Tibial artery (tissue), 4 donors: ENCODE data around the gene RYR2.

Experiments used
- DNase-seq, 2 donors: peaks; one replicate each; pipeline ENCODE4 v3.0.0-alpha.2; 2019
- H3K27ac ChIP-seq, 2 donors: fragments of 200-600 bp; sonication (generic) in 1 of 2; 1 replicate in 1 of 2; 2 replicates in 1 of 2; pipeline ENCODE4 v1.5.1; 2018 to 2019; ENCODE audit warnings: mild to moderate bottlenecking in 1 of 2
- H3K27me3 ChIP-seq, 2 donors: fragments of 200-600 bp; sonication (generic) in 1 of 2; one replicate each; pipeline versions ENCODE4 v1.5.1 to v1.6.0; 2016 to 2019
- H3K36me3 ChIP-seq, 3 donors: fragments of 200-600 bp; sonication (generic) in 2 of 3; one replicate each; pipeline ENCODE4 v1.5.1; 2016 to 2019; ENCODE audit warnings: mild to moderate bottlenecking in 2 of 3
- H3K4me1 ChIP-seq, 4 donors: fragments of 200-600 bp; sonication (generic) in 2 of 4; 1 replicate in 3 of 4; 2 replicates in 1 of 4; pipeline ENCODE4 v1.5.1; 2016 to 2019
- H3K4me3 ChIP-seq, 2 donors: fragments of 200-600 bp; sonication (generic) in 1 of 2; 1 replicate in 1 of 2; 2 replicates in 1 of 2; pipeline ENCODE4 v1.5.1; 2018 to 2019; ENCODE audit warnings: mild to moderate bottlenecking in 2 of 2
- H3K9me3 ChIP-seq, 3 donors: fragments of 200-600 bp; sonication (generic) in 1 of 3; one replicate each; pipeline ENCODE4 v1.5.1; 2016 to 2019
- intact Hi-C: fragments of 100-400 bp; cut with DNase I; formaldehyde crosslinking; loops from one replicate; pipeline ENCODE4 v1.15.0; 2023; ENCODE audit warnings: low total_unique reads
- TF ChIP-seq, protein P1 (sequence below), 2 experiments: fragments of 200-600 bp in 1 of 2; fragments of 450-650 bp in 1 of 2; IDR thresholded peaks; one replicate each; pipeline ENCODE4 v1.5.1; 2017 to 2019; ENCODE audit warnings: antibody characterized with exemption in 2 of 2, mild to moderate bottlenecking in 1 of 2, moderate library complexity in 1 of 2

Gene RYR2

DNA sequence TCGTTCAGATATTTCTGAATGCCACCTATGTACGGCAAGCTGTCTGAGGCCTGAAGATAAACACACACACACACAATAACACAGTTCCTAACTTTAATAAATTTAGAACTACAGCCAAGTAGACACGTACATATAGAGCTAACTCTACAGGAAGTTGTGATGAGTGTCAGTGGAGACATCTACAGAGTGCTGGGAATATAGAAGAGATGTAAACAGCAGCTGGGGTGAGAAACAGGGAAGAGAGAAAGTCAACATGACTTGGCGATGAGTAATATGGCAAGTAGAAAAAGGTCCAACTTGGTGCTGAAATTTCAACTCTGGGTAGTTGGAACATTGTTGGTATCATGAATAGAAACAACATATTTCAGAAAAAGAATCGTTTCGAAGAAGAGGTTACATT lies 642.3 kb downstream of the RYR2 start:
- TF ChIP-seq, protein P1, sequence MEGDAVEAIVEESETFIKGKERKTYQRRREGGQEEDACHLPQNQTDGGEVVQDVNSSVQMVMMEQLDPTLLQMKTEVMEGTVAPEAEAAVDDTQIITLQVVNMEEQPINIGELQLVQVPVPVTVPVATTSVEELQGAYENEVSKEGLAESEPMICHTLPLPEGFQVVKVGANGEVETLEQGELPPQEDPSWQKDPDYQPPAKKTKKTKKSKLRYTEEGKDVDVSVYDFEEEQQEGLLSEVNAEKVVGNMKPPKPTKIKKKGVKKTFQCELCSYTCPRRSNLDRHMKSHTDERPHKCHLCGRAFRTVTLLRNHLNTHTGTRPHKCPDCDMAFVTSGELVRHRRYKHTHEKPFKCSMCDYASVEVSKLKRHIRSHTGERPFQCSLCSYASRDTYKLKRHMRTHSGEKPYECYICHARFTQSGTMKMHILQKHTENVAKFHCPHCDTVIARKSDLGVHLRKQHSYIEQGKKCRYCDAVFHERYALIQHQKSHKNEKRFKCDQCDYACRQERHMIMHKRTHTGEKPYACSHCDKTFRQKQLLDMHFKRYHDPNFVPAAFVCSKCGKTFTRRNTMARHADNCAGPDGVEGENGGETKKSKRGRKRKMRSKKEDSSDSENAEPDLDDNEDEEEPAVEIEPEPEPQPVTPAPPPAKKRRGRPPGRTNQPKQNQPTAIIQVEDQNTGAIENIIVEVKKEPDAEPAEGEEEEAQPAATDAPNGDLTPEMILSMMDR (IDR thresholded peaks at IDR 0.05) = no peak
- Histone ChIP-seq H3K27ac (no peak overlapping the region), H3K27me3 (no peaks in the 10 kb centered on the region), H3K36me3 (no peaks in the 10 kb centered on the region), H3K9me3 (no peaks in the 10 kb centered on the region), H3K4me1 (no peaks in the 10 kb centered on the region), H3K4me3 (no peak overlapping the region)
- intact Hi-C loops = no loop called here
- no peak for DNase-seq

DNA sequence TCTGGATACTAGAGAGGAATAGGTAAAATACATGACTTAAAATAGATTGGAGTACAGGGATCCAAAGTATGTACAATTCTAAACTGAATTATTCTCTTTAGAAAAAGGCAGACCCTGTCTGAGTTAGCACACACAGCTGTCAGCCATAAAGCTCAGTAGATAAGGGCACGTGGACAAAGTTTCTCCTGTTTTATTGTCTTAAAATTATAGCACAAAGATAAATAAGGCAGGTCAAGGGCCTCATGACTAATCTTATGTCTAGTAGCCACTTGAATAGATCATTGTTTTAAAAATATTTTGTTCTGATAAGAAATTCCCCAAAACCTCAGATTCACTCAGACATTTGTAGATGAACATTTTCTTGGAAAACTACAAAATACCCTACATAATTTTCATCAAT lies 643.6 kb downstream of the RYR2 start:
- DNase-seq = no peak
- H3K4me3 ChIP-seq = no peak overlapping the region
- H3K27ac ChIP-seq = no peak overlapping the region
- no peaks in the 10 kb centered on the region for H3K27me3 ChIP-seq
- intact Hi-C loops = no loop called here
- H3K4me1 ChIP-seq = no peaks in the 10 kb centered on the region
- no peaks in the 10 kb centered on the region for H3K36me3 ChIP-seq
- H3K9me3 ChIP-seq = no peaks in the 10 kb centered on the region
- TF ChIP-seq, protein P1 (IDR thresholded peaks at IDR 0.05) = no peak

GRCh38 chr1:237687804-237688203 lies 645.8 kb downstream of the RYR2 start:
- no peak for DNase-seq

GRCh38 chr1:237690656-237691055 lies 648.7 kb downstream of the RYR2 start:
- Histone ChIP-seq H3K27me3 (no peaks in the 10 kb centered on the region), H3K36me3 (peaks cover 0 to 4% (median 0%) of the 10 kb centered on the region in 3 donors), H3K4me1 (no peaks in the 10 kb centered on the region), H3K27ac (no peak overlapping the region), H3K4me3 (no peak overlapping the region), H3K9me3 (no peaks in the 10 kb centered on the region)
- DNase-seq = no peak
- TF ChIP-seq, protein P1 (IDR thresholded peaks at IDR 0.05) = no peak
- intact Hi-C loops = no loop called here

More at GRCh38 chr1:237687804-237688203, 645.8 kb downstream of the RYR2 start:
- no peaks in the 10 kb centered on the region for H3K9me3 ChIP-seq
- no peaks in the 10 kb centered on the region for H3K4me1 ChIP-seq
- no peak overlapping the region for H3K4me3 ChIP-seq
- intact Hi-C loops = no loop called here
- peaks cover 0 to 4% (median 0%) of the 10 kb centered on the region in 3 donors for H3K36me3 ChIP-seq
- H3K27me3 ChIP-seq = no peaks in the 10 kb centered on the region
- no peak overlapping the region for H3K27ac ChIP-seq
- TF ChIP-seq, protein P1 (IDR thresholded peaks at IDR 0.05) = no peak

- H3K4me1 ChIP-seq = no peaks in the 10 kb centered on the region
- TF ChIP-seq, protein P1 (IDR thresholded peaks at IDR 0.05) = no peak
- no peak overlapping the region for H3K27ac ChIP-seq
- H3K36me3 ChIP-seq = peaks cover 0 to 4% (median 0%) of the 10 kb centered on the region in 3 donors
- H3K4me3 ChIP-seq = no peak overlapping the region
- DNase-seq = no peak
- no peaks in the 10 kb centered on the region for H3K27me3 ChIP-seq
- H3K9me3 ChIP-seq = no peaks in the 10 kb centered on the region
- intact Hi-C loops = no loop called here
These were observed 650.3 kb downstream of the RYR2 start for GRCh38 chr1:237692255-237692654.

DNA sequence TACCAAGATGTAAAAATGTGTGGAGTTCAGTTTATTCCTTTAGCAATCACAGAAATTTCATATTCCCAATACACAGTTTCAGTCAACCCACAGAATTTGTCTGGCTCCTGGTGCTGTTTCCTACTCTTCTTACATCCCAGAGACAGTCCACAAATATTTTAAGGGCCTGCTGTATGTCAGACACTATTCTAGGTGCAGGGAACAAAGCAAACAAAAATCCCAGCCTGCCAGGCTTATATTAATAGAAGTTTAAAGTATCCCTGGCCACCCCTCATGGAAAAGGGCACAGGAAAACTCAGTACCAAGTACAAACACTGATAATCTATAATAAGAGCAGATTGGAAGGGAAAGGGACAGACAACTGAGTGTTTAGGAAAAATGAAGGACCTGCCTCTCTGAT lies 653.9 kb downstream of the RYR2 start:
- DNase-seq = no peak
- Histone ChIP-seq H3K4me1 (no peaks in the 10 kb centered on the region), H3K9me3 (no peaks in the 10 kb centered on the region), H3K27me3 (no peaks in the 10 kb centered on the region), H3K4me3 (no peak overlapping the region), H3K27ac (no peak overlapping the region), H3K36me3 (peaks cover 0 to 4% (median 0%) of the 10 kb centered on the region in 3 donors)
- TF ChIP-seq, protein P1 (IDR thresholded peaks at IDR 0.05) = no peak
- intact Hi-C loops = no loop called here
